Esophagus squamous epithelium (tissue), 5 donors: Measurements from ENCODE around the gene LRRC15. TPM values are rescaled to one million over a fixed set of nuclear protein-coding genes. Genes with fewer than 3 reads are reported as not detected.
A peak's percentile ranks its signal among the peaks of the same experiment; 100 is the strongest.

Source experiments
- DNase-seq: peaks from one replicate; lab custom pipeline; 2025; lab: John Stamatoyannopoulos, UW
- H3K27ac ChIP-seq, 4 donors: fragments of 200-600 bp; sonication (generic); one replicate each; pipeline ENCODE4 v1.5.1; 2016 to 2019; ENCODE audit warnings: mild to moderate bottlenecking in 1 of 4
- H3K27me3 ChIP-seq, 4 donors: fragments of 200-600 bp; sonication (generic); 1 replicate in 3 of 4; 2 replicates in 1 of 4; pipeline versions ENCODE4 v1.5.1 to v1.6.0; 2017 to 2021; ENCODE audit warnings: antibody characterized with exemption in 1 of 4
- H3K36me3 ChIP-seq, 3 donors: fragments of 200-600 bp; sonication (generic); one replicate each; pipeline ENCODE4 v1.5.1; 2016 to 2019
- H3K4me1 ChIP-seq, 3 donors: fragments of 200-600 bp; sonication (generic); one replicate each; pipeline ENCODE4 v1.5.1; 2017 to 2019
- H3K4me3 ChIP-seq, 4 donors: fragments of 200-600 bp; sonication (generic); 1 replicate in 3 of 4; 2 replicates in 1 of 4; pipeline ENCODE4 v1.5.1; 2016 to 2019; ENCODE audit warnings: mild to moderate bottlenecking in 2 of 4, moderate library complexity in 1 of 4
- H3K9me3 ChIP-seq, 3 donors: fragments of 200-600 bp; sonication (generic); one replicate each; pipeline ENCODE4 v1.5.1; 2016 to 2019
- CTCF ChIP-seq, 6 experiments: fragments of 450-650 bp in 4 of 6; fragments of 200-600 bp in 2 of 6; sonication (generic) in 2 of 6; IDR thresholded peaks; one replicate each; pipeline ENCODE4 v1.5.1; 2016 to 2019; ENCODE audit warnings: antibody characterized with exemption in 6 of 6, mild to moderate bottlenecking in 4 of 6, moderate library complexity in 4 of 6
- POLR2A ChIP-seq, 4 donors: fragments of 450-650 bp; IDR thresholded peaks; one replicate each; pipeline ENCODE4 v1.6.1; 2017; ENCODE audit warnings: antibody characterized with exemption in 4 of 4, mild to moderate bottlenecking in 4 of 4, moderate library complexity in 3 of 4
- WGBS, 2 donors: methylation state at CpG; one replicate each; pipeline ENCODE4 v1.1.5; 2018; 5-methylcytosine and 5-hydroxymethylcytosine counted together
- intact Hi-C: fragments of 100-400 bp; cut with DNase I; formaldehyde crosslinking; loops from one replicate; pipeline ENCODE4 v1.15.0; 2022
- total RNA-seq, 4 donors: library from RNA; depleted of rRNA; stranded (reverse); fragments of >200 nt; gene quantifications; one replicate each; pipeline ENCODE4 v1.1.0, GENCODE V29; 2016
- donor health status: DM: yes; HTN: yes; CAD: no.

The LRRC15 gene
- total RNA-seq, 4 donors from 2014 or later = 0.38 TPM; not detected in 3

GRCh38 chr3:194404365-194405140 lies 35.0 kb upstream of the LRRC15 start:
- Histone ChIP-seq H3K27me3 (peaks cover 0 to 6% (median 0%) of the 10 kb centered on the region in 4 donors), H3K36me3 (peaks cover 0 to 37% (median 0%) of the 10 kb centered on the region in 3 donors), H3K27ac (no peak overlapping the region), H3K9me3 (no peaks in the 10 kb centered on the region), H3K4me3 (no peak overlapping the region), H3K4me1 (no peaks in the 10 kb centered on the region)
- intact Hi-C loops = loop anchor here (5.0 kb wide), 1 partner anchor 72 kb away; no protein-coding TSS in a partner anchor
- TF ChIP-seq CTCF (IDR thresholded peaks at IDR 0.05) (peak; percentile 39 to 75 (median 59)), POLR2A (IDR thresholded peaks at IDR 0.05) (no peak)
- WGBS, 2 donors = 38 to 43% methylated on average over 10 of the region's 10 CpGs
- no peak for DNase-seq

GRCh38 chr3:194401868-194402329 lies 32.4 kb upstream of the LRRC15 start:
- Histone ChIP-seq H3K4me3 (no peak overlapping the region), H3K36me3 (peaks cover 0 to 15% (median 0%) of the 10 kb centered on the region in 3 donors), H3K27me3 (peaks cover 0 to 33% (median 1%) of the 10 kb centered on the region in 4 donors), H3K27ac (no peak overlapping the region), H3K9me3 (no peaks in the 10 kb centered on the region), H3K4me1 (peaks cover 14 to 17% (median 14%) of the 10 kb centered on the region in 3 donors)
- intact Hi-C loops = no loop called here
- TF ChIP-seq POLR2A (IDR thresholded peaks at IDR 0.05) (no peak), CTCF (IDR thresholded peaks at IDR 0.05) (no peak)
- no peak for DNase-seq
- 64 to 82% methylated on average over 7 to 8 of the region's 8 CpGs for WGBS, 2 donors

- intact Hi-C loops = no loop called here
- no peak for TF ChIP-seq POLR2A (IDR thresholded peaks at IDR 0.05)
- no peak for TF ChIP-seq CTCF (IDR thresholded peaks at IDR 0.05)
Observed at GRCh38 chr3:194401346-194401745, 31.8 kb upstream of the LRRC15 start.

GRCh38 chr3:194399874-194400411 lies 30.4 kb upstream of the LRRC15 start:
- H3K4me1 ChIP-seq = peaks cover 15 to 34% (median 23%) of the 10 kb centered on the region in 3 donors
- TF ChIP-seq CTCF (IDR thresholded peaks at IDR 0.05) = no peak
- no peak for TF ChIP-seq POLR2A (IDR thresholded peaks at IDR 0.05)
- no peaks in the 10 kb centered on the region for H3K9me3 ChIP-seq
- no peak for DNase-seq
- H3K36me3 ChIP-seq = peaks cover 0 to 4% (median 0%) of the 10 kb centered on the region in 3 donors
- H3K4me3 ChIP-seq = no peak overlapping the region
- H3K27me3 ChIP-seq = peaks cover 0 to 48% (median 1%) of the 10 kb centered on the region in 4 donors
- H3K27ac ChIP-seq = no peak overlapping the region
- intact Hi-C loops = no loop called here
- 77 to 86% methylated on average over 11 to 14 of the region's 15 CpGs for WGBS, 2 donors

More at GRCh38 chr3:194401346-194401745, 31.8 kb upstream of the LRRC15 start:
- Histone ChIP-seq H3K4me3 (no peak overlapping the region), H3K27me3 (peaks cover 0 to 38% (median 1%) of the 10 kb centered on the region in 4 donors), H3K9me3 (no peaks in the 10 kb centered on the region), H3K4me1 (peaks cover 15 to 23% (median 19%) of the 10 kb centered on the region in 3 donors), H3K36me3 (peaks cover 0 to 15% (median 0%) of the 10 kb centered on the region in 3 donors), H3K27ac (no peak overlapping the region)
- WGBS, 2 donors = 81 to 92% methylated on average over 6 to 7 of the region's 9 CpGs
- DNase-seq = no peak

GRCh38 chr3:194399166-194399565 lies 29.6 kb upstream of the LRRC15 start, which contains the start of gene GP5:
Gene GP5, minus strand, starts transcription at chr3:194399266. Its CDS starts 984 bp downstream, at chr3:194398282.
- H3K4me3 ChIP-seq = peak within 1 kb of the TSS in 3 of 4 donors; percentile 24 to 56 (median 38)
- peaks cover 0 to 2% (median 0%) of the 10 kb centered on the region in 3 donors for H3K36me3 ChIP-seq
- WGBS, 2 donors = 50 to 62% methylated on average over 2 of the region's 2 CpGs
- peaks cover 0 to 53% (median 1%) of the 10 kb centered on the region in 4 donors for H3K27me3 ChIP-seq
- H3K4me1 ChIP-seq = peaks cover 15 to 34% (median 23%) of the 10 kb centered on the region in 3 donors
- no peaks in the 10 kb centered on the region for H3K9me3 ChIP-seq
- no peak for DNase-seq
- H3K27ac ChIP-seq = no peak within 1 kb of the TSS
- TF ChIP-seq POLR2A (IDR thresholded peaks at IDR 0.05) = no peak
- TF ChIP-seq CTCF (IDR thresholded peaks at IDR 0.05) = no peak
- intact Hi-C loops = no loop called here
